Measurements from ENCODE around the gene NFAM1. TPM values are rescaled to one million over a fixed set of nuclear protein-coding genes. Genes with fewer than 3 reads are reported as not detected.

The NFAM1 gene
- total and polyA plus RNA-seq, 9 donors, result 0.36 to 3.5 (median 0.91) TPM

DNA sequence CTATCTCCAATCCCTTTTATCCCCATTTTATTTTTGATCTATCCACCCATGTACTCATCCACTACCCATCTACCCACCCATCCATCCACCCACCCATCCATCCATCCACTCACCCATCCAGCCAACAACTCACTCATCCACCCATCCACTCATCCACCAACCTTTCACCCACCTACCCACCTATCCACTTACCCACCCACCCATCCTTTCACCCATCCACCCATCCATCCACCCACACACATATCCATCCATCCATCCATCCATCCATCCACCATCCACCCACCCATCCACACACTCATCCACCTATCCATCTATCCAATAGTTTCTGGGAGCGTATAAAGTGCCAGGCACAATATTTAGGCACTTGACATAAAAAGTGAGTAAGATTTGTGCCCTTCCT lies 39.2 kb upstream of the NFAM1 start:
- no peaks in the 10 kb centered on the region for H3K36me3 ChIP-seq
- WGBS, 3 donors, result 83 to 95% (median 87%) methylated on average over 1 of the region's 1 CpG
- no peaks in the 10 kb centered on the region for H3K27me3 ChIP-seq
- TF ChIP-seq POLR2A (IDR thresholded peaks at IDR 0.05), result no peak
- no peak for TF ChIP-seq CTCF (IDR thresholded peaks at IDR 0.05)
- no peak for TF ChIP-seq EP300 (IDR thresholded peaks at IDR 0.05)
- H3K9me3 ChIP-seq, result no peaks in the 10 kb centered on the region
- H3K4me1 ChIP-seq (ENCODE audit: insufficient read depth), result no peaks in the 10 kb centered on the region
- intact Hi-C loops (cut with DNase I), result no loop called here
- no peak for DNase-seq
- H3K27ac ChIP-seq, result no peak overlapping the region
- no peak overlapping the region for H3K4me3 ChIP-seq

DNA sequence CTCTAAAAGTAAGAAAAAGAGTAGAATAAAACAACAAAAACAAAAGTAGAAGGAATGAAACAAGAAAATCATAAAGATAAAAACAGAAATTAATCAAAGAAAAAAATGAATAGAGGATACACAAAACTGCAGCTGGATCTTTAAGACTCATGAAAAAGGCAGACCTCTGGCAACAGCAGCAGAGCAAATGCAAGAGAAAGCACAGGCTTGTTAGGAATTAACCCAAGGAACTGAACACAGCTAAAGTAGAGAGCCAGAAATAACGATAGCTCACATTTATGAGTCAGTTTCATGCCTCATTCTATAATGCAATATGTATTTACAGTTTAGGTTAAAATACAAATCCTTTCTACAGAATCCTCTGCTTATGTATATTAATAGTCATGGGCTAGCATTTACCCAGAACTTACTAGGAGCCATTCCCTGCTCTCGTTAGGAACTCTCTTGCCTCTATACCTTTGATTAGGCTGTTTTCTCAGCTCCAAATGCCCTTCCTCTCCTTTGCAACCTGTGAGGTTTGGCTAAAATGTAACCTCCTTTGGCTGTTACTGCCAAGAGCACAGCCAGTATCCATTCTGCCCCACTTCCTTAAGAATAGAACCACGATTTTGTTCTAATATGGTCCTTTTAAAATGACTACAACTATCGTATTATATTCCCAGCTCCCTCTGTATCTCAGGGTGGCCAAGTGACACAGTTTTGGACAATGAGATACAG lies 38.3 kb upstream of the NFAM1 start:
- H3K4me3 ChIP-seq, result no peak overlapping the region
- no peaks in the 10 kb centered on the region for H3K9me3 ChIP-seq
- TF ChIP-seq POLR2A (IDR thresholded peaks at IDR 0.05) (no peak), EP300 (IDR thresholded peaks at IDR 0.05) (no peak), CTCF (IDR thresholded peaks at IDR 0.05) (no peak)
- 36 to 46% (median 42%) methylated on average over 4 of the region's 4 CpGs for WGBS, 3 donors
- no peaks in the 10 kb centered on the region for H3K4me1 ChIP-seq (ENCODE audit: insufficient read depth)
- DNase-seq, result no peak
- no peaks in the 10 kb centered on the region for H3K36me3 ChIP-seq
- intact Hi-C loops (cut with DNase I), result no loop called here
- H3K27ac ChIP-seq, result no peak overlapping the region
- H3K27me3 ChIP-seq, result no peaks in the 10 kb centered on the region

DNA sequence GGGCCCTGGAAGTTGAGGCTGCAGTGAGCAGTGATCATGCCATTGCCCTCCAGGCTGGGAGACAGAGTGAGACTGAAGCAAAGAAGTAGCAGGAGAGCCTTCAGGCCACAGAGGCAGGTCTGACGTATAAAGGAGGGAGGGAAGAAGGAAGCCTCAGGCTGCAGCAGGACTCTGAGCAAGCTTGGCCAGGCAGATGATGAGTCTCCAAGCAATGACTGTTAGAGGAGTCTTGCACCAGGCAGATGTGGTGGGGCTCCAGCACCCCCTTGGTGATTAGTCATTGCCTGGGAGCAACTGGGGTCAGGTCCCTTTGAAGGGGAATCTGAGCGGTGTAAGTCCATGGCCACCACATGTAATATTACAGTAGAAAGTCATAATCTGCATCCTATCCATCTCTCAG lies 36.6 kb upstream of the NFAM1 start:
- H3K4me1 ChIP-seq (ENCODE audit: insufficient read depth), result no peaks in the 10 kb centered on the region
- no peak overlapping the region for H3K4me3 ChIP-seq
- H3K36me3 ChIP-seq, result no peaks in the 10 kb centered on the region
- H3K9me3 ChIP-seq, result no peaks in the 10 kb centered on the region
- intact Hi-C loops (cut with DNase I), result no loop called here
- TF ChIP-seq CTCF (IDR thresholded peaks at IDR 0.05) (no peak), EP300 (IDR thresholded peaks at IDR 0.05) (no peak), POLR2A (IDR thresholded peaks at IDR 0.05) (no peak)
- no peak overlapping the region for H3K27ac ChIP-seq
- DNase-seq, result no peak
- no peaks in the 10 kb centered on the region for H3K27me3 ChIP-seq
- WGBS, 3 donors, result 81 to 93% (median 86%) methylated on average over 2 of the region's 2 CpGs

DNA sequence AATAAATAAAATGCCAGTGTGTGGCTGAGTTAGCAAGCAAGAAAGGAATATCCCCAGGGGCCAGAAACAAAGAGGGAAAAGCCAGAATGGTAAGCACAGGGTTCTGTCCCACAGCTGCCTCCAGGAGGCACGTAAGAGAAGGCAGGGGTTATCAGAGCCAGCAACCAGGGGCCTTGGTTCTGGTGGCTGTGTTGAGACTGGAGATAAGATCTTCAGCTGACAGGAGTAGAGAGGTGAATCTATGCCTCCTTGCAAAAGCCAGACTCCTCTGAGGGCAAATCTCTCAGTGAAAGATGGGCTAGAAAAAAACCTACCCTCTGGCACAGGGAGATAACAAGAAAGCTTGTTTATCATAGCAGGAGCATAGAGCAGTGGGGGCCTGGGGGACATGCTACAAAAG lies 29.8 kb upstream of the NFAM1 start:
- WGBS, 3 donors, result 41 to 50% (median 47%) methylated on average over 1 of the region's 1 CpG
- TF ChIP-seq POLR2A (IDR thresholded peaks at IDR 0.05), result no peak
- TF ChIP-seq CTCF (IDR thresholded peaks at IDR 0.05), result no peak
- no peak for TF ChIP-seq EP300 (IDR thresholded peaks at IDR 0.05)
- H3K27me3 ChIP-seq, result no peaks in the 10 kb centered on the region
- H3K4me3 ChIP-seq, result no peak overlapping the region
- H3K9me3 ChIP-seq, result no peaks in the 10 kb centered on the region
- intact Hi-C loops (cut with DNase I), result no loop called here
- H3K36me3 ChIP-seq, result no peaks in the 10 kb centered on the region
- DNase-seq, result no peak
- H3K27ac ChIP-seq, result no peak overlapping the region
- H3K4me1 ChIP-seq (ENCODE audit: insufficient read depth), result no peaks in the 10 kb centered on the region
